ENCODE results near the gene PGA5.
A peak's percentile ranks its signal among the peaks of the same experiment; 100 is the strongest.

Gene PGA5

GRCh38 chr11:61293867-61294716, 53.1 kb downstream of the PGA5 start:
- DNase-seq (ENCODE audit: low spot score): peak; percentile 55

GRCh38 chr11:61294717-61295595, 54.0 kb downstream of the PGA5 start, which contains the start of gene VWCE:
VWCE (minus strand) TSS chr11:61295316; CDS start chr11:61295037, 279 bp downstream.
- peak; percentile 75 for DNase-seq (ENCODE audit: low spot score)

- no peak for DNase-seq (ENCODE audit: low spot score)
These were observed 54.6 kb downstream of the PGA5 start for GRCh38 chr11:61295596-61295926.

GRCh38 chr11:61297341-61297740, 56.4 kb downstream of the PGA5 start:
- no peak for DNase-seq (ENCODE audit: low spot score)

GRCh38 chr11:61297746-61298145, 56.8 kb downstream of the PGA5 start:
- DNase-seq (ENCODE audit: low spot score): no peak

DNA sequence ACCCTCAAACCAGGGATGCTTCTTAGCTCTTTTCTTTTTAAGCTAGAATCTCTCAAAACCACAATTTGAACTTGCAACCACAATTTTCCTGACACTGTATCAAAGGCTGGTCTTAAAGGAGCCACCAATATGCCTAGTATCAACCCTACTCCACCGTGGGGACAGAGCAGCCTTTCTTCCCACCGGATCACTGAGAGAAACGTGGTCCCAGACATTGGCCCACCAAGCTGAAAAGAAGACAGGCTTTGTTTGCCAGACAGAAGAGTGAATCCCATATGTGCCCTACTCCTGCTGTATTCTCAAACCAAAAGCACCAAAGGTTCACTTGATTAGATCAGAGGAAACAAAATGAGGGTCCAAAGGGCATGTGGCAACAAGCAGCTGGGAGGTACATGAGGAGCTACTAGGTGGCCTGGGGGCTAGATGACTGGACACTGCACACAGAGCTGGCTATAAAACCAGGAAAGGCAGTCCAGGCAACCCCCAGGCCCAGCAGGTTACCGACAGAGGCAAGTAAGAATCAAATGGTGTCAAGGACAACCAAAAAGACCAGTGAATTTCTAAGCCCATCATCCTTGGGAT, 57.8 kb downstream of the PGA5 start:
- no peak for DNase-seq (ENCODE audit: low spot score)
